Omental fat pad (tissue), 4 donors: ENCODE results near the gene WSCD1. TPM values are rescaled to one million over a fixed set of nuclear protein-coding genes. Genes with fewer than 3 reads are reported as not detected.
A peak's percentile ranks its signal among the peaks of the same experiment; 100 is the strongest.

Experiments
- ATAC-seq: fragments of 150-250 bp; one replicate; pipeline ENCODE4 v1.9.1; 2016; ENCODE audit warnings: mild to moderate bottlenecking, moderate library complexity; ENCODE audit not compliant: low FRiP score
- DNase-seq: peaks from one replicate; pipeline ENCODE4 v3.0.0-alpha.2; 2019; ENCODE audit warnings: low spot score
- CTCF ChIP-seq, 3 donors: fragments of 450-650 bp; IDR thresholded peaks; one replicate each; pipeline ENCODE4 v1.5.1; 2016 to 2017; ENCODE audit warnings: antibody characterized with exemption in 3 of 3, mild to moderate bottlenecking in 3 of 3, moderate library complexity in 2 of 3
- total RNA-seq, 4 donors: library from RNA; depleted of rRNA; stranded (reverse); fragments of >200 nt; gene quantifications; one replicate each; pipeline ENCODE4 v1.1.0, GENCODE V29; 2016

Gene WSCD1
- total RNA-seq, 4 donors from 2014 or later: 0.93 to 6.1 (median 2.4) TPM

DNA sequence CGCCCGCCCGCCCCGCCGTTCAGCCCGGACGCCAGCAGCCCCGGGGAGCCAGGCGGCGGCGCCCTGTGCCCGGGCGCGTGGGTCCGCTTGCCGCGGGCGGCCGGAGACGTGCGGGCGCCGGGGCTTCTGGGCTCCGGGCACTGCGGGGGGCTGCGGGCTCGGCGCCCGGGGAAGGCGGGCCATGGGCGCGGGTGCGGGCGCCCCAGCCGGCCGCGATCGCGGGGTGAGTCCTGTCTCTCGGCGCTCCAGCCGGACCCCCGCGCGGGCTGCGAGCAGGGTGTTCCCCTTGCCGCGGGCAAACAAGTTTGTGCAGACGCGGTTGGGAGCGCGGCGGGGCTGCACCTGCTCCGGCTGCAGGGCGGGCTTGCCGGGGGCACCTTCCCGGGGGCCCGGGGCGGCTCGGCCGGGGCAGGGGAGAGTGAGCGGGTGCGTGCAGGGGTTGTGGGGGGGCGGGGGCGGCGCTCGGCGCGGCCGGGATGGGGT is 292 bp downstream of the WSCD1 start:
- peak; percentile 12 for ATAC-seq
- no peak for TF ChIP-seq CTCF (IDR thresholded peaks at IDR 0.05)
- DNase-seq: no peak

DNA sequence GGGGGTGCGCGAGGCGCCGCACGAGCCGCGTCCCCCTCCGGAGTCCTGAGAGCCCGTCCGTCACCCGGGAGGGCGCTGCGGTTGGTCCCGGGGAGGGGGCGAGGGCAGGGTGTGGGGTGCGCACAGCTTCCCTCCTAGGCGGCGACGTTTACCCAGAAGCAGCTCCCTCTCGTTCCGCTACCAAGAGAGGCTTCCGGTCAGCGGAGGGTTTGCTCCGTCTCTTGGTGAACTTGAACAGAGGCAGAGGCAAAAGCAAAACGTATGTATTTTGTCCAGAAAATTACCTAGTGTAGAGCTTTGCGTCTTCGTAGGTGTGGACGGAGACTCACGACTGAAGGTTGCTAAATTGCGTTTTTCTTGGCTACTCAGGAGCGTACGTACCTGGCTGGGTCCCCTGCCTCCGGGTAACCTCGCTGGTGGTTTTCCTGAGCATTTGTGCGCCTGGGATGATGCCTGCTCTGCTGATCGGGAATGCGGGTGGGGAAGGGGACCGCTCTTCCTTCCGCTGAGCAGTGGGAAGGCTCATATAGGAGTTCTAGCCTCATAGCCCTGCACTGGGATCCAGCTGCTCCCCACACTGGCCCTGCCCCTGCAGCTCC is 833 bp downstream of the WSCD1 start:
- ATAC-seq: peak; percentile 27
- DNase-seq: no peak
- TF ChIP-seq CTCF (IDR thresholded peaks at IDR 0.05): no peak

- ATAC-seq (no peak), DNase-seq (no peak)
- no peak for TF ChIP-seq CTCF (IDR thresholded peaks at IDR 0.05)
These were observed 1.4 kb downstream of the WSCD1 start for GRCh38 chr17:6071528-6072065.

- DNase-seq (no peak), ATAC-seq (no peak)
- no peak for TF ChIP-seq CTCF (IDR thresholded peaks at IDR 0.05)
These were observed 2.0 kb downstream of the WSCD1 start for GRCh38 chr17:6072157-6072556.

GRCh38 chr17:6072611-6073010 is 2.4 kb downstream of the WSCD1 start:
- ATAC-seq (no peak), DNase-seq (no peak)
- no peak for TF ChIP-seq CTCF (IDR thresholded peaks at IDR 0.05)

DNA sequence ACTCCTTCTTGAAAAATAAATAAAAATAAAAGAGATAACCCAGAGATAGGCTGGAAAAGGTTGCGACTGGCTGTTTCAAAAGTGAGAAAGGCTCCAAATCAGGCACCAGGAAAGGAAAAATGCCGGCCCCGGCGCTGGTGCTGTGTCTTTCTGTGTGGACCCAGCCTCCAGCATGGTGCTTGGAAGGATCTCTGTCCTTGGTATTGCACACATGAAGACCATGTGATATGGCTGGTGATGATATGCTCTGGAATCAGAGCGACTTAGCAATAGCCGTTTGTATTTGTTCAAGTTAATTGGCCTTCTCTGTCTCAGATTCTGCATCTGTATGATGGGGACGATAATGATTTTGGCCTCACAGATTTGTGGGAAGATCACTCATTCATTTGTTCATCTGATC is 3.4 kb downstream of the WSCD1 start:
- ATAC-seq (no peak), DNase-seq (no peak)
- no peak for TF ChIP-seq CTCF (IDR thresholded peaks at IDR 0.05)

DNA sequence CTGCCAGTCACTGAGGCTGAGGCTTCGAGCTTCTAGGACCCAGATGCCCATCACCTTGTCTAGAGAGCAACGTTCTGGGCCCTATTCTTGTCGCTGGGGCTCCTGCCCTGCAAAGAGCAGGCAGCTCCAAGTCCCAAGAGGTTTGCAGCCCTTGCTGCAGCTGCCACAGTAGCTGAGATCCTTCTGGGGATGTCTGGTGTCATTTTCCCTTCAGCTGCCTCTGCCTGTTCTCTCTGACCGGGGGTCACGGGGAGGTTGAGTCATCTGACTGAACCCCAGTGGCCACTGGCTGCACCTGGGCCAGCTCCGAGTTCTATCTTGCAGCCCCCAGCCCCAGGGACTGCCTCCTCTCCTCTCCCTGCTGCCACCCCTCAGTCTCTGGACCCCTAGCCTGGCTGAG is 4.9 kb downstream of the WSCD1 start:
- DNase-seq (no peak), ATAC-seq (no peak)
- TF ChIP-seq CTCF (IDR thresholded peaks at IDR 0.05): no peak
